Measurements from ENCODE around the gene MIEF2.
A peak's percentile ranks its signal among the peaks of the same experiment; 100 is the strongest.

Gene MIEF2

GRCh38 chr17:18245038-18245776 lies 15.3 kb upstream of the MIEF2 start:
- H3K4me3 ChIP-seq (ENCODE audit: low read depth, low read length) = no peak overlapping the region
- no peak for TF ChIP-seq CTCF (IDR thresholded peaks at IDR 0.05; ENCODE audit: insufficient read depth, low read depth, low read length, missing control alignments)
- DNase-seq (ENCODE audit: low read depth) = no peak

GRCh38 chr17:18246109-18246725 lies 14.2 kb upstream of the MIEF2 start:
- H3K4me3 ChIP-seq (ENCODE audit: low read depth, low read length) = no peak overlapping the region
- DNase-seq (ENCODE audit: low read depth) = no peak

GRCh38 chr17:18246880-18247612 lies 13.4 kb upstream of the MIEF2 start:
- no peak for TF ChIP-seq CTCF (IDR thresholded peaks at IDR 0.05; ENCODE audit: insufficient read depth, low read depth, low read length, missing control alignments)
- DNase-seq (ENCODE audit: low read depth) = peak; percentile 56
- no peak overlapping the region for H3K4me3 ChIP-seq (ENCODE audit: low read depth, low read length)

More at GRCh38 chr17:18246109-18246725, 14.2 kb upstream of the MIEF2 start:
- TF ChIP-seq CTCF (IDR thresholded peaks at IDR 0.05; ENCODE audit: insufficient read depth, low read depth, low read length, missing control alignments) = no peak

GRCh38 chr17:18247613-18248001 lies 12.9 kb upstream of the MIEF2 start:
- no peak for TF ChIP-seq CTCF (IDR thresholded peaks at IDR 0.05; ENCODE audit: insufficient read depth, low read depth, low read length, missing control alignments)
- DNase-seq (ENCODE audit: low read depth) = no peak
- H3K4me3 ChIP-seq (ENCODE audit: low read depth, low read length) = no peak overlapping the region

GRCh38 chr17:18248300-18248731 lies 12.1 kb upstream of the MIEF2 start:
- peak; percentile 75 for TF ChIP-seq CTCF (IDR thresholded peaks at IDR 0.05; ENCODE audit: insufficient read depth, low read depth, low read length, missing control alignments)
- DNase-seq (ENCODE audit: low read depth) = peak; percentile 79
- H3K4me3 ChIP-seq (ENCODE audit: low read depth, low read length) = no peak overlapping the region

GRCh38 chr17:18248811-18249210 lies 11.7 kb upstream of the MIEF2 start:
- no peak overlapping the region for H3K4me3 ChIP-seq (ENCODE audit: low read depth, low read length)
- DNase-seq (ENCODE audit: low read depth) = no peak
- no peak for TF ChIP-seq CTCF (IDR thresholded peaks at IDR 0.05; ENCODE audit: insufficient read depth, low read depth, low read length, missing control alignments)

All from GM12865 (cell line).